Bronchus fibroblast of lung (primary cell): Measurements from ENCODE around the gene BMPR1A. TPM values are rescaled to one million over a fixed set of nuclear protein-coding genes. Genes with fewer than 3 reads are reported as not detected.

Experiments used
- total RNA-seq: library from RNA; depleted of rRNA; stranded (reverse); fragments of >200 nt; gene quantifications from 2 replicates; pipeline ENCODE4 v1.2.3, GENCODE V29; 2015

The BMPR1A gene
- 14.5 and 19.5 TPM in 2 replicates for total RNA-seq

GRCh38 chr10:86756511-86757112 lies at the start of gene BMPR1A:
Gene BMPR1A, plus strand, starts transcription at chr10:86756619. Its CDS starts 119,400 bp downstream, at chr10:86876019.

GRCh38 chr10:86957471-86958115 lies 201.2 kb downstream of the BMPR1A start, which contains the start of gene MMRN2:
Gene MMRN2, minus strand, starts transcription at chr10:86957615. Its CDS starts 74 bp downstream, at chr10:86957541.

GRCh38 chr10:86958116-86958900 lies 201.9 kb downstream of the BMPR1A start, which contains the start of gene SNCG:
Gene SNCG, plus strand, starts transcription at chr10:86958599. Its CDS starts 99 bp downstream, at chr10:86958698.

GRCh38 chr10:86968271-86968993 lies 212.0 kb downstream of the BMPR1A start, which contains the start of gene ADIRF:
Gene ADIRF, plus strand, starts transcription at chr10:86968482. Its CDS starts 63 bp downstream, at chr10:86968545.

Other genes with a start within 250 kb of the BMPR1A start
- 15.5 and 19.2 TPM in 2 replicates for gene WAPL, start 234.8 kb upstream of the BMPR1A start, total RNA-seq
- gene OPN4, start 102.1 kb upstream of the BMPR1A start, total RNA-seq: not detected in 2 replicates
- 0.15 and 0.17 TPM in 2 replicates for gene LDB3, start 88.1 kb upstream of the BMPR1A start, total RNA-seq
- 0.89 and 1.8 TPM in 2 replicates for gene MMRN2, start 201.0 kb downstream of the BMPR1A start, total RNA-seq
- gene SNCG, start 202.0 kb downstream of the BMPR1A start, total RNA-seq: 15.6 and 18.3 TPM in 2 replicates
- gene ADIRF, start 211.9 kb downstream of the BMPR1A start, total RNA-seq: 18.7 and 21.7 TPM in 2 replicates